HepG2 (cell line): ENCODE data around the gene ELL. TPM values are rescaled to one million over a fixed set of nuclear protein-coding genes. Genes with fewer than 3 reads are reported as not detected.

ENCODE experiments used
- BHLHE40 ChIP-seq: IDR thresholded peaks from 2 replicates; pipeline ENCODE4 v1.6.1; 2011; ENCODE audit warnings: low read length, improper control_type of control experiment
- BRF2 ChIP-seq: sonication (generic); formaldehyde crosslinking; IDR thresholded peaks from 2 replicates; pipeline ENCODE4 v1.8.1; 2022; ENCODE audit warnings: mild to moderate bottlenecking, missing genetic modification reagents
- ELF3 ChIP-seq: IDR thresholded peaks from 2 replicates; pipeline ENCODE4 v1.6.1; 2016; ENCODE audit warnings: missing genetic modification reagents, missing compliant biosample characterization
- HMGA1 ChIP-seq: sonication (generic); formaldehyde crosslinking; conservative IDR thresholded peaks from 2 replicates; pipeline ENCODE4 v1.4.0; 2020; ENCODE audit warnings: missing genetic modification reagents
- SP4 ChIP-seq: sonication (generic); formaldehyde crosslinking; IDR thresholded peaks from 2 replicates; pipeline ENCODE4 v1.8.1; 2023; ENCODE audit warnings: mild to moderate bottlenecking, missing genetic modification reagents
- ZMYM4 ChIP-seq: sonication (generic); formaldehyde crosslinking; IDR thresholded peaks from 2 replicates; pipeline ENCODE4 v1.8.1; 2023; ENCODE audit warnings: mild to moderate bottlenecking, missing genetic modification reagents
- ZNF333 ChIP-seq: sonication (generic); formaldehyde crosslinking; IDR thresholded peaks from 2 replicates; pipeline ENCODE4 v1.4.0; 2020; ENCODE audit warnings: mild to moderate bottlenecking, missing genetic modification reagents, borderline replicate concordance
- ZNF605 ChIP-seq: sonication (generic); formaldehyde crosslinking; IDR thresholded peaks from 2 replicates; pipeline ENCODE4 v1.8.0; 2022; ENCODE audit warnings: mild to moderate bottlenecking, missing genetic modification reagents
- ZNF720 ChIP-seq: sonication (generic); formaldehyde crosslinking; IDR thresholded peaks from 2 replicates; pipeline ENCODE4 v1.4.0; 2020; ENCODE audit warnings: missing genetic modification reagents
- ZSCAN22 ChIP-seq: sonication (generic); formaldehyde crosslinking; IDR thresholded peaks from 2 replicates; pipeline ENCODE4 v1.4.0; 2020; ENCODE audit warnings: mild to moderate bottlenecking, missing genetic modification reagents
- polyA plus RNA-seq, 8 experiments: library from polyadenylated mRNA; depleted of rRNA in 3 of 8; stranded (reverse) in 7 of 8; unstranded in 1 of 8; fragments of >200 nt; fragmentation: Illumina TruSeq in 4 of 8; extraction: Trizol in 4 of 8; gene quantifications; 2 replicates each; pipeline versions ENCODE4 v1.2.1 to v1.2.3, GENCODE V29; 2011 to 2016; ENCODE audit warnings: low read depth in 4 of 8, missing spikeins in 1 of 8, mixed read lengths in 1 of 8; ENCODE audit not compliant: insufficient read depth in 1 of 8
- total RNA-seq, 5 experiments: library from RNA; depleted of rRNA; stranded (reverse); fragments of >200 nt; fragmentation: Illumina TruSeq; extraction: Trizol; gene quantifications; 2 replicates each; pipeline ENCODE4 v1.2.3, GENCODE V29; 2016; ENCODE audit warnings: low read depth in 1 of 5
- TF ChIP-seq, protein P1 (sequence below): IDR thresholded peaks from 2 replicates; pipeline ENCODE4 v1.6.1; 2016; ENCODE audit warnings: mild to moderate bottlenecking
- TF ChIP-seq, protein P2 (sequence below): sonication (generic); formaldehyde crosslinking; IDR thresholded peaks from 2 replicates; pipeline ENCODE4 v1.4.0; 2020; ENCODE audit warnings: missing genetic modification reagents, borderline replicate concordance
- TF ChIP-seq, protein P3 (sequence below): sonication (generic); formaldehyde crosslinking; IDR thresholded peaks from one replicate; pipeline ENCODE4 v1.5.1; 2020; ENCODE audit warnings: mild to moderate bottlenecking, missing genetic modification reagents; ENCODE audit errors: not compliant biosample characterization

ELL gene
- total and polyA plus RNA-seq, 2 of the 13 experiments (the other 11 are each of a cell fraction or from before 2014, with no cell fraction given) = 3.7 to 5.4 TPM

- TF ChIP-seq ZMYM4 (CRISPR knock-in tag) = peak; percentile 76; the same call in 1 of the 2 replicates
- TF ChIP-seq HMGA1 (CRISPR knock-in tag) = no peak
- no peak for TF ChIP-seq BRF2 (CRISPR knock-in tag)
- peak; percentile 96 for TF ChIP-seq ZSCAN22 (CRISPR knock-in tag)
- TF ChIP-seq, protein P1, sequence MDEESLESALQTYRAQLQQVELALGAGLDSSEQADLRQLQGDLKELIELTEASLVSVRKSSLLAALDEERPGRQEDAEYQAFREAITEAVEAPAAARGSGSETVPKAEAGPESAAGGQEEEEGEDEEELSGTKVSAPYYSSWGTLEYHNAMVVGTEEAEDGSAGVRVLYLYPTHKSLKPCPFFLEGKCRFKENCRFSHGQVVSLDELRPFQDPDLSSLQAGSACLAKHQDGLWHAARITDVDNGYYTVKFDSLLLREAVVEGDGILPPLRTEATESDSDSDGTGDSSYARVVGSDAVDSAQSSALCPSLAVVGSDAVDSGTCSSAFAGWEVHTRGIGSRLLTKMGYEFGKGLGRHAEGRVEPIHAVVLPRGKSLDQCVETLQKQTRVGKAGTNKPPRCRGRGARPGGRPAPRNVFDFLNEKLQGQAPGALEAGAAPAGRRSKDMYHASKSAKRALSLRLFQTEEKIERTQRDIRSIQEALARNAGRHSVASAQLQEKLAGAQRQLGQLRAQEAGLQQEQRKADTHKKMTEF = peak; percentile 94
- no peak for TF ChIP-seq ZNF333 (CRISPR knock-in tag)
- peak; percentile 84; the same call in 1 of the 2 replicates for TF ChIP-seq ZNF605 (CRISPR knock-in tag)
- TF ChIP-seq, protein P2, sequence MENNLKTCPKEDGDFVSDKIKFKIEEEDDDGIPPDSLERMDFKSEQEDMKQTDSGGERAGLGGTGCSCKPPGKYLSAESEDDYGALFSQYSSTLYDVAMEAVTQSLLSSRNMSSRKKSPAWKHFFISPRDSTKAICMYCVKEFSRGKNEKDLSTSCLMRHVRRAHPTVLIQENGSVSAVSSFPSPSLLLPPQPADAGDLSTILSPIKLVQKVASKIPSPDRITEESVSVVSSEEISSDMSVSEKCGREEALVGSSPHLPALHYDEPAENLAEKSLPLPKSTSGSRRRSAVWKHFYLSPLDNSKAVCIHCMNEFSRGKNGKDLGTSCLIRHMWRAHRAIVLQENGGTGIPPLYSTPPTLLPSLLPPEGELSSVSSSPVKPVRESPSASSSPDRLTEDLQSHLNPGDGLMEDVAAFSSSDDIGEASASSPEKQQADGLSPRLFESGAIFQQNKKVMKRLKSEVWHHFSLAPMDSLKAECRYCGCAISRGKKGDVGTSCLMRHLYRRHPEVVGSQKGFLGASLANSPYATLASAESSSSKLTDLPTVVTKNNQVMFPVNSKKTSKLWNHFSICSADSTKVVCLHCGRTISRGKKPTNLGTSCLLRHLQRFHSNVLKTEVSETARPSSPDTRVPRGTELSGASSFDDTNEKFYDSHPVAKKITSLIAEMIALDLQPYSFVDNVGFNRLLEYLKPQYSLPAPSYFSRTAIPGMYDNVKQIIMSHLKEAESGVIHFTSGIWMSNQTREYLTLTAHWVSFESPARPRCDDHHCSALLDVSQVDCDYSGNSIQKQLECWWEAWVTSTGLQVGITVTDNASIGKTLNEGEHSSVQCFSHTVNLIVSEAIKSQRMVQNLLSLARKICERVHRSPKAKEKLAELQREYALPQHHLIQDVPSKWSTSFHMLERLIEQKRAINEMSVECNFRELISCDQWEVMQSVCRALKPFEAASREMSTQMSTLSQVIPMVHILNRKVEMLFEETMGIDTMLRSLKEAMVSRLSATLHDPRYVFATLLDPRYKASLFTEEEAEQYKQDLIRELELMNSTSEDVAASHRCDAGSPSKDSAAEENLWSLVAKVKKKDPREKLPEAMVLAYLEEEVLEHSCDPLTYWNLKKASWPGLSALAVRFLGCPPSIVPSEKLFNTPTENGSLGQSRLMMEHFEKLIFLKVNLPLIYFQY (CRISPR knock-in tag) = peak; percentile 90; the same call in 1 of the 2 replicates
- peak; percentile 63 for TF ChIP-seq BHLHE40
- TF ChIP-seq, protein P3, sequence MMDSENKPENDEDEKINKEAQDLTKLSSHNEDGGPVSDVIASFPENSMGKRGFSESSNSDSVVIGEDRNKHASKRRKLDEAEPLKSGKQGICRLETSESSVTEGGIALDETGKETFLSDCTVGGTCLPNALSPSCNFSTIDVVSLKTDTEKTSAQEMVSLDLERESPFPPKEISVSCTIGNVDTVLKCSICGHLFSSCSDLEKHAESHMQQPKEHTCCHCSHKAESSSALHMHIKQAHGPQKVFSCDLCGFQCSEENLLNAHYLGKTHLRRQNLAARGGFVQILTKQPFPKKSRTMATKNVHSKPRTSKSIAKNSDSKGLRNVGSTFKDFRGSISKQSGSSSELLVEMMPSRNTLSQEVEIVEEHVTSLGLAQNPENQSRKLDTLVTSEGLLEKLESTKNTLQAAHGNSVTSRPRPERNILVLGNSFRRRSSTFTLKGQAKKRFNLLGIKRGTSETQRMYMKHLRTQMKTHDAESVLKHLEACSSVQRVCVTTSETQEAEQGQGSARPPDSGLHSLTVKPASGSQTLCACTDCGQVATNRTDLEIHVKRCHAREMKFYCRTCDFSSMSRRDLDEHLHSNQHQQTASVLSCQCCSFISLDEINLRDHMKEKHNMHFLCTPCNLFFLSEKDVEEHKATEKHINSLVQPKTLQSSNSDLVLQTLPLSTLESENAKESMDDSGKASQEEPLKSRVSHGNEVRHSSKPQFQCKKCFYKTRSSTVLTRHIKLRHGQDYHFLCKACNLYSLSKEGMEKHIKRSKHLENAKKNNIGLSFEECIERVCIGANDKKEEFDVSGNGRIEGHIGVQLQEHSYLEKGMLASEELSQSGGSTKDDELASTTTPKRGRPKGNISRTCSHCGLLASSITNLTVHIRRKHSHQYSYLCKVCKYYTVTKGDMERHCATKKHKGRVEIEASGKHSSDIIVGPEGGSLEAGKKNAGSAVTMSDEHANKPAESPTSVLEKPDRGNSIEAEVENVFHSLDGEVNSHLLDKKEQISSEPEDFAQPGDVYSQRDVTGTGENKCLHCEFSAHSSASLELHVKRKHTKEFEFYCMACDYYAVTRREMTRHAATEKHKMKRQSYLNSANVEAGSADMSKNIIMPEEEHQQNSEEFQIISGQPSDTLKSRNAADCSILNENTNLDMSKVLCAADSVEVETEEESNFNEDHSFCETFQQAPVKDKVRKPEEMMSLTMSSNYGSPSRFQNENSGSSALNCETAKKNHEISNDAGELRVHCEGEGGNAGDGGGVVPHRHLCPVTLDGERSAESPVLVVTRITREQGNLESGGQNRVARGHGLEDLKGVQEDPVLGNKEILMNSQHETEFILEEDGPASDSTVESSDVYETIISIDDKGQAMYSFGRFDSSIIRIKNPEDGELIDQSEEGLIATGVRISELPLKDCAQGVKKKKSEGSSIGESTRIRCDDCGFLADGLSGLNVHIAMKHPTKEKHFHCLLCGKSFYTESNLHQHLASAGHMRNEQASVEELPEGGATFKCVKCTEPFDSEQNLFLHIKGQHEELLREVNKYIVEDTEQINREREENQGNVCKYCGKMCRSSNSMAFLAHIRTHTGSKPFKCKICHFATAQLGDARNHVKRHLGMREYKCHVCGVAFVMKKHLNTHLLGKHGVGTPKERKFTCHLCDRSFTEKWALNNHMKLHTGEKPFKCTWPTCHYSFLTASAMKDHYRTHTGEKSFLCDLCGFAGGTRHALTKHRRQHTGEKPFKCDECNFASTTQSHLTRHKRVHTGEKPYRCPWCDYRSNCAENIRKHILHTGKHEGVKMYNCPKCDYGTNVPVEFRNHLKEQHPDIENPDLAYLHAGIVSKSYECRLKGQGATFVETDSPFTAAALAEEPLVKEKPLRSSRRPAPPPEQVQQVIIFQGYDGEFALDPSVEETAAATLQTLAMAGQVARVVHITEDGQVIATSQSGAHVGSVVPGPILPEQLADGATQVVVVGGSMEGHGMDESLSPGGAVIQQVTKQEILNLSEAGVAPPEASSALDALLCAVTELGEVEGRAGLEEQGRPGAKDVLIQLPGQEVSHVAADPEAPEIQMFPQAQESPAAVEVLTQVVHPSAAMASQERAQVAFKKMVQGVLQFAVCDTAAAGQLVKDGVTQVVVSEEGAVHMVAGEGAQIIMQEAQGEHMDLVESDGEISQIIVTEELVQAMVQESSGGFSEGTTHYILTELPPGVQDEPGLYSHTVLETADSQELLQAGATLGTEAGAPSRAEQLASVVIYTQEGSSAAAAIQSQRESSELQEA (CRISPR knock-in tag) = no peak
- 0 out of 2 replicates have a peak, but pooled peaks have one; percentile 80 for TF ChIP-seq ZNF720 (CRISPR knock-in tag)
- peak; percentile 100 for TF ChIP-seq ELF3
- peak; percentile 57; the same call in 1 of the 2 replicates for TF ChIP-seq SP4 (CRISPR knock-in tag)
Observed at GRCh38 chr19:18478545-18479311, 43.1 kb downstream of the ELL start (continued).
